Naive thymus-derived CD4-positive, alpha-beta T cell (primary cell): Measurements from ENCODE around the gene ATP5PF. TPM values are rescaled to one million over a fixed set of nuclear protein-coding genes. Genes with fewer than 3 reads are reported as not detected.
"Not testable (repeated sequence)": the region's sequence is repeated elsewhere in the genome, so short reads cannot be mapped to it uniquely, and the experiment has no call there.

Experiments
- ATAC-seq: fragments of 150-1000 bp; cut with Tn5 transposase; 2 replicates; pipeline ENCODE4 v1.10.0; 2021; ENCODE audit warnings: mild to moderate bottlenecking, moderate library complexity
- CTCF ChIA-PET: fragments of 350-600 bp; sonication (Branson Sonifier 250); formaldehyde crosslinking; loops from one replicate; lab custom pipeline; 2021; ENCODE audit warnings: antibody characterized with exemption; lab: Charles Lee
- POLR2A ChIA-PET: fragments of 350-600 bp; sonication (Branson Sonifier 250); formaldehyde crosslinking; loops from one replicate; lab custom pipeline; 2021; ENCODE audit warnings: antibody characterized with exemption, inconsistent platforms; lab: Charles Lee
- DNase-seq, 9 donors: peaks; one replicate each; pipeline versions ENCODE4 v3.0.0 to v3.0.0-alpha.2; 2020 to 2022; ENCODE audit warnings: mixed read lengths in 1 of 9
- H3K27ac ChIP-seq: one replicate; pipeline ENCODE4 v1.7.0; 2013; ENCODE audit warnings: mild to moderate bottlenecking, low read depth, low read length, moderate library complexity
- H3K27me3 ChIP-seq, 2 donors: one replicate each; pipeline ENCODE4 v1.7.0; 2013; ENCODE audit warnings: low read length in 2 of 2, mild to moderate bottlenecking in 2 of 2, moderate library complexity in 2 of 2; ENCODE audit not compliant: control insufficient read depth in 2 of 2, insufficient read depth in 2 of 2
- H3K36me3 ChIP-seq, 3 experiments: 1 replicate in 2 of 3; 2 replicates in 1 of 3; pipeline ENCODE4 v1.7.0; 2013; ENCODE audit warnings: low read length in 3 of 3, mild to moderate bottlenecking in 3 of 3, moderate library complexity in 1 of 3; ENCODE audit not compliant: insufficient read depth in 3 of 3, control insufficient read depth in 2 of 3
- H3K4me1 ChIP-seq, 2 donors: one replicate each; pipeline ENCODE4 v1.7.0; 2013; ENCODE audit warnings: low read length in 2 of 2, mild to moderate bottlenecking in 2 of 2, moderate library complexity in 1 of 2; ENCODE audit not compliant: control insufficient read depth in 2 of 2, insufficient read depth in 2 of 2
- H3K4me3 ChIP-seq: 2 replicates; pipeline ENCODE4 v1.7.0; 2013; ENCODE audit warnings: mild to moderate bottlenecking, low read length
- H3K9me3 ChIP-seq, 3 experiments: 1 replicate in 2 of 3; 2 replicates in 1 of 3; pipeline ENCODE4 v1.7.0; 2013; ENCODE audit warnings: low read length in 3 of 3; ENCODE audit not compliant: control insufficient read depth in 2 of 3
- H3K27ac Mint-ChIP-seq, 9 donors: one replicate each; pipeline ENCODE4 v1.8.0; 2020 to 2022; ENCODE audit warnings: mixed read lengths in 9 of 9, mild to moderate bottlenecking in 8 of 9, moderate library complexity in 5 of 9, inconsistent platforms in 2 of 9
- H3K27me3 Mint-ChIP-seq, 5 donors: one replicate each; pipeline ENCODE4 v1.8.0; 2021 to 2022; ENCODE audit warnings: mixed read lengths in 5 of 5, mild to moderate bottlenecking in 1 of 5
- H3K36me3 Mint-ChIP-seq, 5 donors: one replicate each; pipeline ENCODE4 v1.8.0; 2020 to 2022; ENCODE audit warnings: mixed read lengths in 5 of 5, mild to moderate bottlenecking in 3 of 5, inconsistent platforms in 1 of 5
- H3K4me1 Mint-ChIP-seq, 7 donors: one replicate each; pipeline ENCODE4 v1.8.0; 2020 to 2022; ENCODE audit warnings: mixed read lengths in 7 of 7, mild to moderate bottlenecking in 3 of 7, inconsistent platforms in 1 of 7
- H3K4me3 Mint-ChIP-seq, 10 donors: one replicate each; pipeline ENCODE4 v1.8.0; 2020 to 2022; ENCODE audit warnings: mild to moderate bottlenecking in 10 of 10, mixed read lengths in 10 of 10, moderate library complexity in 6 of 10, inconsistent platforms in 2 of 10
- H3K9me3 Mint-ChIP-seq, 11 donors: one replicate each; pipeline ENCODE4 v1.8.0; 2020 to 2022; ENCODE audit warnings: mixed read lengths in 11 of 11, mild to moderate bottlenecking in 4 of 11, inconsistent platforms in 1 of 11, moderate library complexity in 1 of 11
- intact Hi-C, 2 donors: fragments of 100-400 bp; cut with micrococcal nuclease; formaldehyde crosslinking; loops; one replicate each; pipeline ENCODE4 v1.15.1; 2023
- polyA plus RNA-seq, 2 donors: library from polyadenylated mRNA; unstranded; fragments of 300-500 nt; fragmentation: Illumina TruSeq; gene quantifications; one replicate each; pipeline ENCODE4 v1.2.3, GENCODE V29; 2021
- total RNA-seq, 6 experiments: library from RNA in 5 of 6; stranded (reverse) in 5 of 6; gene quantifications; 1 replicate in 5 of 6; 2 replicates in 1 of 6; pipeline ENCODE4 v1.2.3 and lab custom pipeline; 2021 to 2026

Gene ATP5PF
- total and polyA plus RNA-seq, 7 experiments from 2014 or later = 39.5 to 380 (median 66.1) TPM

GRCh38 chr21:25733859-25734653 is 648 bp downstream of the ATP5PF start:
- no peaks in the 10 kb centered on the region for H3K27me3 ChIP-seq
- H3K9me3 Mint-ChIP-seq = peaks cover 0 to 7% (median 0%) of the 10 kb centered on the region in 11 donors
- H3K36me3 ChIP-seq = peaks cover 5 to 15% (median 7%) of the 10 kb centered on the region in 3 experiments
- peaks cover 31 to 71% (median 56%) of the 10 kb centered on the region in 7 donors for H3K4me1 Mint-ChIP-seq
- H3K4me3 ChIP-seq = peak overlapping the region; percentile 96
- H3K4me1 ChIP-seq = peaks cover 0 to 13% of the 10 kb centered on the region in 2 donors
- peaks cover 0 to 4% (median 0%) of the 10 kb centered on the region in 5 donors for H3K27me3 Mint-ChIP-seq
- H3K27ac ChIP-seq = peak overlapping the region; percentile 88
- H3K4me3 Mint-ChIP-seq = peak overlapping the region; percentile 97 to 100 (median 100)
- DNase-seq = peak in 5 of 9 donors; percentile 4 to 35 (median 11)
- no peaks in the 10 kb centered on the region for H3K9me3 ChIP-seq
- peaks cover 0 to 11% (median 5%) of the 10 kb centered on the region in 5 donors for H3K36me3 Mint-ChIP-seq
- intact Hi-C loops = loop anchor here (1.0 to 2.0 kb wide), 6 partner anchors 23 to 437 kb away; partner anchors contain the start of genes APP (in 1 of the 2) and MRPL39 (in 1 of the 2)
- H3K27ac Mint-ChIP-seq = peak overlapping the region; percentile 96 to 100 (median 100)
- POLR2A ChIA-PET = interaction anchor here (0.9 to 1.6 kb wide), 7 partner anchors 11 to 437 kb away, joined by 3 to 17 read pairs (median 4); partner anchors contain the start of genes APP and MRPL39
- CTCF ChIA-PET = interaction anchor here (1.0 to 1.1 kb wide), 2 partner anchors 13 to 125 kb away, joined by 3 to 6 read pairs; no protein-coding TSS in a partner anchor
- no peak for ATAC-seq

GRCh38 chr21:25732091-25732760 is 2.5 kb downstream of the ATP5PF start:
- ATAC-seq (no peak), DNase-seq (no peak)
- Histone ChIP-seq H3K27ac (no peak overlapping the region), H3K27me3 (no peaks in the 10 kb centered on the region), H3K9me3 (no peaks in the 10 kb centered on the region), H3K4me3 (no peak overlapping the region), H3K36me3 (peaks cover 19 to 33% (median 25%) of the 10 kb centered on the region in 3 experiments), H3K4me1 (peaks cover 0 to 13% of the 10 kb centered on the region in 2 donors)
- peaks cover 0 to 4% (median 0%) of the 10 kb centered on the region in 5 donors for H3K27me3 Mint-ChIP-seq
- CTCF ChIA-PET = no interaction called here
- H3K36me3 Mint-ChIP-seq = peaks cover 10 to 22% (median 15%) of the 10 kb centered on the region in 5 donors
- peak overlapping the region in 4 of 10 donors; percentile 14 to 98 (median 25) for H3K4me3 Mint-ChIP-seq
- H3K9me3 Mint-ChIP-seq = peaks cover 0 to 7% (median 0%) of the 10 kb centered on the region in 11 donors
- intact Hi-C loops = no loop called here
- H3K4me1 Mint-ChIP-seq = peaks cover 33 to 63% (median 46%) of the 10 kb centered on the region in 7 donors
- POLR2A ChIA-PET = no interaction called here
- peak overlapping the region in 1 of 9 donors; percentile 54 for H3K27ac Mint-ChIP-seq

- CTCF ChIA-PET = no interaction called here
- ATAC-seq = no peak
- intact Hi-C loops = no loop called here
- H3K4me3 Mint-ChIP-seq = no peak overlapping the region
- no peak for DNase-seq
- Histone ChIP-seq H3K4me1 (no peaks in the 10 kb centered on the region), H3K9me3 (no peaks in the 10 kb centered on the region), H3K27me3 (no peaks in the 10 kb centered on the region), H3K36me3 (peaks cover 16 to 58% (median 25%) of the 10 kb centered on the region in 3 experiments), H3K4me3 (no peak overlapping the region), H3K27ac (no peak overlapping the region)
- H3K36me3 Mint-ChIP-seq = peaks cover 16 to 53% (median 28%) of the 10 kb centered on the region in 5 donors
- POLR2A ChIA-PET = no interaction called here
- peaks cover 0 to 19% (median 3%) of the 10 kb centered on the region in 7 donors for H3K4me1 Mint-ChIP-seq
- H3K9me3 Mint-ChIP-seq = no peaks in the 10 kb centered on the region
- no peaks in the 10 kb centered on the region for H3K27me3 Mint-ChIP-seq
- H3K27ac Mint-ChIP-seq = no peak overlapping the region
Observed at GRCh38 chr21:25722631-25723030, 12.1 kb downstream of the ATP5PF start.

- Histone ChIP-seq H3K4me3 (no peak overlapping the region), H3K36me3 (peaks cover 10 to 51% (median 25%) of the 10 kb centered on the region in 3 experiments), H3K9me3 (no peaks in the 10 kb centered on the region), H3K27me3 (no peaks in the 10 kb centered on the region), H3K27ac (no peak overlapping the region), H3K4me1 (no peaks in the 10 kb centered on the region)
- DNase-seq = no peak
- CTCF ChIA-PET = no interaction called here
- POLR2A ChIA-PET = no interaction called here
- H3K36me3 Mint-ChIP-seq = peaks cover 16 to 50% (median 28%) of the 10 kb centered on the region in 5 donors
- H3K9me3 Mint-ChIP-seq = no peaks in the 10 kb centered on the region
- no peak overlapping the region for H3K4me3 Mint-ChIP-seq
- H3K27me3 Mint-ChIP-seq = no peaks in the 10 kb centered on the region
- H3K4me1 Mint-ChIP-seq = peaks cover 0 to 19% (median 3%) of the 10 kb centered on the region in 7 donors
- intact Hi-C loops = no loop called here
- H3K27ac Mint-ChIP-seq = no peak overlapping the region
- ATAC-seq = no peak
Observed at GRCh38 chr21:25721987-25722386, 12.7 kb downstream of the ATP5PF start.

- Mint-ChIP-seq H3K9me3 (no peaks in the 10 kb centered on the region), H3K4me1 (peaks cover 0 to 19% (median 0%) of the 10 kb centered on the region in 7 donors), H3K27ac (peak overlapping the region in 1 of 9 donors; percentile 36), H3K4me3 (no peak overlapping the region), H3K36me3 (peaks cover 0 to 26% (median 13%) of the 10 kb centered on the region in 5 donors), H3K27me3 (no peaks in the 10 kb centered on the region)
- ChIA-PET CTCF (interaction anchor here (2.1 kb wide), 1 partner anchor 10 kb away, joined by 7 read pairs; no protein-coding TSS in a partner anchor), POLR2A (no interaction called here)
- intact Hi-C loops = no loop called here
- Histone ChIP-seq H3K27ac (no peak overlapping the region), H3K27me3 (no peaks in the 10 kb centered on the region), H3K36me3 (peaks cover 0 to 17% (median 4%) of the 10 kb centered on the region in 3 experiments), H3K4me1 (no peaks in the 10 kb centered on the region), H3K4me3 (no peak overlapping the region), H3K9me3 (no peaks in the 10 kb centered on the region)
- ATAC-seq (no peak), DNase-seq (no peak)
Observed at GRCh38 chr21:25717491-25718147, 17.1 kb downstream of the ATP5PF start.

GRCh38 chr21:25714066-25714465 is 20.6 kb downstream of the ATP5PF start:
- H3K9me3 Mint-ChIP-seq, H3K27me3 Mint-ChIP-seq, H3K27ac ChIP-seq, H3K36me3 ChIP-seq, H3K4me3 ChIP-seq, H3K4me1 ChIP-seq, H3K36me3 Mint-ChIP-seq, H3K27ac Mint-ChIP-seq, H3K4me1 Mint-ChIP-seq, H3K4me3 Mint-ChIP-seq, DNase-seq, H3K9me3 ChIP-seq, POLR2A ChIA-PET, H3K27me3 ChIP-seq, intact Hi-C loops, ATAC-seq: not testable (repeated sequence)
- CTCF ChIA-PET = interaction anchor here (1.3 kb wide), 1 partner anchor 13 kb away, joined by 3 read pairs; no protein-coding TSS in a partner anchor
